ENCODE results near the gene PDE1C.

The PDE1C gene

DNA sequence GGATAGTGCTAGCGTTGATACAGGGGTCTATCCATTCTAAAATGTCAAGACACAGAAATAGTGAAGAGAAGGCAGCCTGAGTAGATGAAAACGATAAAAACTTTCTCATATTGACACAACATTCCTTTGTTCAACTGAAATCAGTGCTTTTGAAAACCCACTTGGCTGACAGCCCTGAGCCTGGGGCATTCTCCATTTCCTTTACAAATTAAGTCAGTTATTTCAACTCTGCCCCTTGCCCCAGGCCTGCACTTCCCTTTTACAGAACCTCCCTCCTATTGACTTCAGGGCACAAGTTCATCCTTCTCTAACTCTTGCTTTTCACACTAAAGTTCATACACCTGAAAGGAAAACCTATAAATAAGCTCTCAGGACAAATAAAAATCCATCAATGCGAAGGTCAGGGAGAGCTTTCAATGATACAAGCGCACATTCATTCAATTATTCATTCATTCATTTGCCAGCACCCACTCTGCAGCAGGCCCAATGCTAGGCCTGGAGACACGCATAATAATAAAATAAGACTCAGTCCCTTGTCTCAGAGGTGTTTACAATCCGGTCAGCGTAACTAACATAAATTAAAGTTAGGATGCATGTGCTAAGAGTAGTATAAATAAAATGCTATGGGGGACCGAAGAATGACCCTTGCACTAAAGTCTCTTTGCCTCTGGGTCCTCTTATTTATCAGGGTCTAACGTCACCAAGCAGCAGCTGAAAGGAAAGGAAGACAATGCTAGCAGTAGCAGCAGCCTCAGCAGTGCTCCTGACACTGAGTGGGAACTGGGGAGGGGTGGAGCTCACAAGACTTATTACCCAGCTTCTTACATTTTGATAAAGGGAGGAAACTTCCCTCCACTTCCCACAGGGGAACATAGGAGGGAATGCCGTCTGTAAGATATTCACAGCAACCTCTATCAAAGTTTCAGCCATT is 134.8 kb downstream of the PDE1C start:
- FAIRE-seq: no peak

DNA sequence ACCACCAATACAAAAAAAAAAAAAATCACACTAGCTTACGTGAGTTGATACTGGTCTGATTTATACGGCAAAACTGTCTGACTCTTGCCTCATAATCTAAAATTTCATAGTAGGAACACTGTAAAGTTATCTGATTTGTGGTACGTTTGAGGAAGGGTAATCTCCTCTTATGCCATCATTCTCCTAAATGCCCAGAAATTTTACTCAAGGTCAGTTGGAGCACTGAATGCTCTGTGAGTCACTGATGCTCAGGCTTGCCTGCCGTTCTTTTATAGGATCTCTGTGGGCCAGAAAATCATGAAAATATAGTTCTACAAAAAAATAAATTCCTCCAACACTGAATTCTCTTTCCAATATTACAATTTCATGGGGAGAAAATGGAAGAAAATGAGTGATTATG is 135.7 kb downstream of the PDE1C start:
- FAIRE-seq: no peak

GRCh38 chr7:31933481-31933880 is 136.7 kb downstream of the PDE1C start:
- FAIRE-seq: no peak

DNA sequence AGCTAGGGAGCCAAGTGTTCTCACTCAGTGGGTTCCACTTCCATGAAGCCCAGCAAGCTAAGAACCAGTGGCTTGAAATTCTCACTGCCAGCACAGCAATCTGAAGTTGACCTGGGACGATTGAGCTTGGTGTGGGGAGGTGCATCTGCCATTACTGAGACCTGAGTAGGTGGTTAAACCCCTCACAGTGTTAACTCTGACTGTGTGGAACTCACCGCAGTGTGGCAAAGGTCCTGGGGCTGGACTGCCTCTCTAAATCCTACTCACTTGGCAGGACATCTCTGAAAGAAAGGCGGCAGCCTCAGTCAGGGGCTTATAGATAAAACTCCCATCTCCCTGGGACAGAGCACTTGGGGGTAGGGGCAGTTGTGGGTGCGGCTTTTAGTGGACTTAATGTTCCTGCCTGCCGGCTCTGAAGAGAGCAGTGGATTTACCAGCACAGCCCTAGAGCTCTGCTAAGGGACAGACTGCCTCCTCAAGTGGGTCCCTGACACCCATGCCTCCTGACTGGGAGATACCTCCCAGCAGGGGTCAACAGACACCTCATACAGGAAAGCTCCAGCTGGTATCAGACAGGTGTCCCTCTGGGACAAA is 143.1 kb downstream of the PDE1C start:
- FAIRE-seq: no peak

DNA sequence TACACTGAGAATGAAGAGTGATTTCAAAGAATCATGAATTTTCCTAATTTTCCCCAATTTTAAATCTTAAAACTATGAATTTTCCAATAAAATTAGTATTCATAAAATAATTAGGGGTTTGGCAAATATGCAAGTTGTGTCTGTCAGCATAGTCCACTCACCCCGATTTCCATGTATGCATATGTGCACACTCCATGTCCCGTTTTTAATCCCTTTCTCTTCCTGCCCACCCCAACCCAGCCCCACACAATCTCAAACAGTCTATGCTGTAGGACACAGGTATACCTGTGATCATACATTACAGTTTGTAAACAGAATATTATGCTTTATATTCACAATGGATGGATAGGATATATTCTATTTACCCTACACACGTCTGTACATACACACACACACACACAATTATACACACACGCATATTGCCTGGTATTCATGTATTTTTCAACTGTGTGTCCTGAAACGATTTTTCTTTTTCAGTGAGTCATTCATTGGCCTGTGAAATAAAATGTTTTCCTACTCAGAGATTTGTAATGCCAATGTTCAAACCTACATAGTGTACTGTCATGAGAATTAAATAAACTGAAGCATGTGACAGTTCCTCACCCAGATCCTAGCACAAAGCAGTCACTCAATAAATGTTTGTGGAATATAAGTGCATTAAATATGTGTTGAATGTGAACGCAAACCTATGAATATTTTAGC is 144.3 kb downstream of the PDE1C start:
- FAIRE-seq: no peak

DNA sequence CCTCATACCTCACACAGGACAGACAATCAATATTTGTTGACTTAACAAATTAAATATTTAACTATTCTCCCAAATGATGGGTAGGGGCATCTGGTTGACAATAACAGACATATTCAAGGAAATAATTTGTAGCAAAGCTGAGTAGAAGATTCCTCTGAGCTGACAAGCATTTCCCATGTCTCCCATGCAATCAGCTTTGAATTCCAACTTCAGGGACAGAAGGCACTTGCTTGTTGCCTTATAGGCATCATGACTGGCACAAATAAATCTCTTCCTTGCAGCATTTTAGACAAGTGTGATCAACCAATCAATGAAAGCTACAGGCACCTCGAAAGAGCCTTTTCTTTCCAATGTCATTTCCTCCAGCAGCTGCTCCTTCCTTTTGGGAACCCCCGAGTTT is 146.0 kb downstream of the PDE1C start:
- no peak for FAIRE-seq

GRCh38 chr7:31922848-31923247 is 147.4 kb downstream of the PDE1C start:
- no peak for FAIRE-seq

GRCh38 chr7:31921047-31921446 is 149.2 kb downstream of the PDE1C start:
- no peak for FAIRE-seq

GRCh38 chr7:31919678-31920369 is 150.4 kb downstream of the PDE1C start:
- no peak for FAIRE-seq

GRCh38 chr7:31918706-31919393 is 151.4 kb downstream of the PDE1C start:
- no peak for FAIRE-seq

DNA sequence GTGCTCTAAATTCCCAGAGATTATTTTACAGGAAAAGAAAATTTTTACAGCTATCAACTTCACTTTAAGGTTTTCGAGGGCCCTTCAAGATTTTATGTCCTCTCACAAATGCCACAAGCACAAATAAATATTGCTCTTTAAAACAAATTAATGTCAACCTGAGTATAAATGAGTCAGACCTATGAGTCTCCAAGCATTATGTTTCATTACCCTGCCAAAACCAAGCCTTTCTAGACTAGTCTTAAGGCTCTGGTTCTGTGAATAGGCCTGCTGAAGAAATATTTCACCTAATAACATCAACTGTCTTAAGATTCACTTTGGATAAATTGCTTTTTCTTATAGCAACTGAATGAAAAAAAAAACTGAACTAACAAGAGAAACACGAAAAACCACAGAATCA is 153.0 kb downstream of the PDE1C start:
- no peak for FAIRE-seq

DNA sequence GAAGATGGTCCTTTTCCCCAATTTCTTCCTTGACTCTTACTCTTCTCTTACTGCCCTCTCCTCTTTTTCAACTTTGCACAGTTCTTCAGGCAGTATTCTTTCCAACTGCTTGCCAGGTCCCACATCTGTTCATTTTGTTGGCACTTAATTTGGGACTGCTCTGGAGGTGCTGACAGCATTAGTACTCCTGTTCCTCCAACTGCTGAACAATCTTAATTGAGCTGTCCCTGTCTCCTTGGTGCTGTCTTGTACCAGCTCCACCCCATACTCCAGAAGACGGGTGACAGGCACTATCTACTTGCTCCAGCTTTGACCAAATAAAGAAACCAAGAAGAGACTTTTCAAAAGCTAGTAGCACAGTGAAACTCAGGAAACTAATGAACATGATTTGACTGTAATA is 160.0 kb downstream of the PDE1C start:
- no peak for FAIRE-seq

DNA sequence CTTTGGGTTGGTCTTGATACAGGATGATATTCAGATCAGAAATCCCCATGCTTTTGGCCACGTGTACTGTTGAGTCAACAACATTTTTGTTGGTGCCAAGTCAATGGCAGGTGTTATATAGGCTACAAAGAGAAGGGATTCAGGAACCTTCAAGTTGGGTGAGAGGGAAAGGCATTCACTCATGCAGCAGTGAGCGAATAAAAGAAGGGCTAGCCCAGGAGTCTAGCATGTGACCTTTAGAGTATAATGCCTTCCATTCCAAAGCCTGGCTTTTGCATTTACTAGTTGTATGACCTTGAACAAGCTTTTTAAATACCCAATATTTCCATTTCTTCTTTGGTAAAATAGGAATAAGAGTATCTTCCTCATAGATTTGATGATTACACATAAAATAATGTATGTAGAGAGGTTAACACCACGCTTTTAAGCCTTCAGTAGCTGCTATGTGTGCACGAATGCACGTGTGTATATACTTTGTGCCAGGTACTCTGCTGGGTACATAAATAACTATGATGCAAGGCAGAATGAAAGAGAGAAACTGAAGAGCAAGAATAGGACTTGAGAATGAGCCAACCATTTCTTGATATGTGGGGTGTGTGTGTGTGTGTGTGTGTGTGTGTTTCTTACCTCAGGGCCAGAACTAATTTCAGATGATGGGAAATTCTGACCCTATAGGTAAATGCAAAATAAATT is 163.6 kb downstream of the PDE1C start:
- FAIRE-seq: no peak

GRCh38 chr7:31903962-31904361 is 166.2 kb downstream of the PDE1C start:
- no peak for FAIRE-seq

GRCh38 chr7:31899356-31899927 is 170.8 kb downstream of the PDE1C start:
- no peak for FAIRE-seq

DNA sequence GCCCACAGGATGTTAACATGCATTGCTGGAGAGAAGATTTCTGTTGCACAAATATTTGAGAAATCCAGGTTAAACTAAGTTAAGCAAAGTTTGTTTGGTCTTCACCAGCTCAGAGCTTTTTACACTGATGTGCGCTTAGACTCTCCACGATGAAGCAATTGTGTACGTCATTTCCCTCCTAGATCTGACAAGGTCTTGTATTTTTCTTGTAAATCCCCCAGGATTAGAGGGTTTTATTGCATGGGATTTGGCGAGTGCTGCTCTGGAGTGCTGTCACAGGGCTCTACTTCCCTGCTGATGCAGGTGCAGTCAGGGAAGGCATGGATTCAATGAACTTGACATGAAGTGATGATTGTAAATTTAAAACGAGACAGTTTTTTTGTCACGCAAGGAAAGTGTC is 173.3 kb downstream of the PDE1C start:
- FAIRE-seq: no peak

- no peak for FAIRE-seq
Measured at GRCh38 chr7:31894308-31894707, 175.9 kb downstream of the PDE1C start.

DNA sequence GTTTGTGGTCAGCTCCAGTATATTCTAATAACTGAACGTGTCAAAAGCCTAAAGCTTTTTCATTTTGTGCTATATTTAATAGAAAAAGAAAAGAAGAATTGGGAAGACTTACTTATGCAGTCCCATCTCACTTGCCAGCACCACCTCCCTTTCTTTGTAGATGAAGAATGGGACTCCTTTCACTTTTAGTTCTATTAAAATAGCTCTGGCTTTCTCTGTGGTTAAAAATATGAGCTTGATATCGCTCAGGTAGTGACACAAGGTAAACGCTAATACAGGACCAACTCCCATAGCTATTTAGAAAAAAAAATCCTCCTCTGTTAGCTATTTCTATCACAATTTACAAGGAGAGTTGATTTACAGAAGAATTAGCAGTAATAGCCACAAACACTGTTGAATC is 176.8 kb downstream of the PDE1C start:
- FAIRE-seq: no peak

DNA sequence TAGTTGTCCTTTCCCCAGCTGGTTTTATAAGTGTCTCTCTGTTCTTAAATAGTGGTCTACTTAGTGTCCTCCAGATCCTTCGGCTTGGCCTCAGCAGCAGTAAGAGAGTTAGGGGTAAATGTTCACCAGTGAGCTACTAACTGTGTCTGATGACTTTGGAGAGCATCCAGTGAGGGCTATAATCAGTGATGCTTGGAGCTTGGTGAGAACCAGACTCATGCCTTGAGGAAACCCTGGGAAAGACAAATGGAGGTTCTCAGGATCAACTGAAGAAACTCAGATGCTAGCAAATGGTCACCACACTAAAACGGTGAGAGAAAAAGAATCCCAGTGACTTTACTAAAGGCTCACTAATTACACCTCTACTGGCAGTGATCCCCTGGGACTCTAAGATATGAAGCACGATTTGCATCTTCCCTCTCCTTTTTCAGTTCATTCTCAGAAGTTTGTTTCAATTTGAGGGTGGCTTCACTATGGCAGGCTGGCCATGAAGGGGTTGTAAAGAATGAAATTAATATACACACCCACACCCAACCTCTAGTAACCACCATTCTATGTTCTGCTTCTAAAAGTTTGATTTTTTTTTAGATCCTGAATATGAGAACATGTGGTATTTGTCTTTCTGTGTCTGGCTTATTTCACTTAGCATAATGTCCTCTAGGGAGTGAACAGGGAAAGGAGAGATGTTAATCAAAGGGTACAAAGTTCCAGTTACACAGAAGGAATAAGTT is 177.9 kb downstream of the PDE1C start:
- FAIRE-seq: no peak

- no peak for FAIRE-seq
Measured at GRCh38 chr7:31890766-31891165, 179.4 kb downstream of the PDE1C start.

DNA sequence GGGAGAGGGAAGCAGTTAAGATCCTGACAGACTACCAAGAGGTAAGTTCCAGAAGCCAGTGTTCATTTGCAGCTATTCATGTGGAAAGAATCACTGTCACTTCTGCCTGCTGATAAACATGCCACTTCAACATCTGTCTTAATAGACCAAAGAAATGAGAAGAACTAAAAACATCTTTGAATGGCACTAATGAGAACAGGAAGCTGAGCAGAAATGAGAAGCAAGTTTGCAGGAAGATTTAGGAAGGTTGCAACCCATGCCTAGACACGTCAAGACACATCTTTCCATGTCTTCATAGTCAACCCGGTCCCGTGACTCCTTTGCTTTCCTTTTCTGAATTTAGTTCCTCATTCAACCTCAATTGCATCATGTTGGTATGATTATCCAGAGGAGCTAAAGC is 180.0 kb downstream of the PDE1C start:
- no peak for FAIRE-seq

Measured in A204.1 (cell line).